NCI-H460 (cell line): ENCODE data around the gene OSBPL2. TPM values are rescaled to one million over a fixed set of nuclear protein-coding genes. Genes with fewer than 3 reads are reported as not detected.

ENCODE experiments used
- DNase-seq: peaks from one replicate; pipeline ENCODE4 v3.0.0-alpha.2; 2016; ENCODE audit warnings: low read depth; ENCODE audit errors: extremely low read depth
- total RNA-seq: library from RNA; depleted of rRNA; stranded (reverse); fragments of >200 nt; shearing (Covaris generic); gene quantifications from 2 replicates; pipeline ENCODE4 v1.2.3, GENCODE V29; 2014

The OSBPL2 gene
- total RNA-seq, 1 experiment from 2014 or later, result 14.8 TPM

GRCh38 chr20:62294516-62294915 lies 56.2 kb downstream of the OSBPL2 start:
- DNase-seq, result no peak

GRCh38 chr20:62296724-62297448 lies 58.6 kb downstream of the OSBPL2 start:
- no peak for DNase-seq

- no peak for DNase-seq
These were observed 59.3 kb downstream of the OSBPL2 start for GRCh38 chr20:62297449-62298227.

- DNase-seq, result no peak
These were observed 60.4 kb downstream of the OSBPL2 start for GRCh38 chr20:62298577-62299249.

GRCh38 chr20:62299666-62300236 lies 61.4 kb downstream of the OSBPL2 start:
- DNase-seq, result no peak

- no peak for DNase-seq
These were observed 62.0 kb downstream of the OSBPL2 start for GRCh38 chr20:62300319-62300718.

GRCh38 chr20:62301111-62301668 lies 62.9 kb downstream of the OSBPL2 start:
- no peak for DNase-seq

- peak; percentile 97 for DNase-seq
These were observed 63.5 kb downstream of the OSBPL2 start for GRCh38 chr20:62301773-62302340.

- DNase-seq, result peak; percentile 95
These were observed 64.2 kb downstream of the OSBPL2 start, which contains the start of gene ADRM1 for GRCh38 chr20:62302341-62303061. Gene ADRM1 (plus strand): TSS chr20:62302997. CDS start chr20:62303569, 572 bp downstream.

- no peak for DNase-seq
These were observed 64.7 kb downstream of the OSBPL2 start for GRCh38 chr20:62303062-62303339.

GRCh38 chr20:62303340-62304226 lies 65.3 kb downstream of the OSBPL2 start:
- DNase-seq, result no peak

GRCh38 chr20:62304331-62305148 lies 66.2 kb downstream of the OSBPL2 start:
- DNase-seq, result no peak

- DNase-seq, result peak; percentile 33
These were observed 66.9 kb downstream of the OSBPL2 start for GRCh38 chr20:62305149-62305764.

- DNase-seq, result no peak
These were observed 67.6 kb downstream of the OSBPL2 start for GRCh38 chr20:62305765-62306413.

GRCh38 chr20:62306414-62307187 lies 68.3 kb downstream of the OSBPL2 start:
- no peak for DNase-seq
